GM21576 (cell line): ENCODE results near the gene CHST7.

ENCODE experiments used
- ATAC-seq: cut with Tn5 transposase; IDR thresholded peaks from one replicate; pipeline ENCODE4 v1.9.1; 2021; ENCODE audit warnings: mild to moderate bottlenecking, moderate library complexity; ENCODE audit not compliant: unreplicated experiment

The CHST7 gene

GRCh38 chrX:46573892-46574773, 568 bp downstream of the CHST7 start:
- ATAC-seq: peak; percentile 27

- ATAC-seq: no peak
Measured at GRCh38 chrX:46574774-46575381, 1.3 kb downstream of the CHST7 start.

GRCh38 chrX:46575586-46575985, 2.0 kb downstream of the CHST7 start:
- ATAC-seq: no peak

- ATAC-seq: no peak
Measured at GRCh38 chrX:46575991-46576392, 2.4 kb downstream of the CHST7 start.

- no peak for ATAC-seq
Measured at GRCh38 chrX:46576458-46576857, 2.9 kb downstream of the CHST7 start.

GRCh38 chrX:46577221-46578005, 3.8 kb downstream of the CHST7 start:
- ATAC-seq: no peak

GRCh38 chrX:46579250-46579649, 5.7 kb downstream of the CHST7 start:
- no peak for ATAC-seq

- no peak for ATAC-seq
Measured at GRCh38 chrX:46580613-46581012, 7.0 kb downstream of the CHST7 start.

- no peak for ATAC-seq
Measured at GRCh38 chrX:46582325-46582724, 8.8 kb downstream of the CHST7 start.

- ATAC-seq: no peak
Measured at GRCh38 chrX:46582966-46583365, 9.4 kb downstream of the CHST7 start.

- ATAC-seq: no peak
Measured at GRCh38 chrX:46584736-46585135, 11.2 kb downstream of the CHST7 start.

- peak; percentile 73 for ATAC-seq
Measured at GRCh38 chrX:46587158-46587557, 13.6 kb downstream of the CHST7 start.

GRCh38 chrX:46587753-46588171, 14.2 kb downstream of the CHST7 start:
- no peak for ATAC-seq

- no peak for ATAC-seq
Measured at GRCh38 chrX:46588263-46588662, 14.7 kb downstream of the CHST7 start.

- no peak for ATAC-seq
Measured at GRCh38 chrX:46589977-46590723, 16.6 kb downstream of the CHST7 start.

- no peak for ATAC-seq
Measured at GRCh38 chrX:46595084-46595483, 21.5 kb downstream of the CHST7 start.

GRCh38 chrX:46597208-46597607, 23.6 kb downstream of the CHST7 start:
- ATAC-seq: no peak

GRCh38 chrX:46597771-46598170, 24.2 kb downstream of the CHST7 start:
- no peak for ATAC-seq

- no peak for ATAC-seq
Measured at GRCh38 chrX:46599051-46599560, 25.5 kb downstream of the CHST7 start.

GRCh38 chrX:46601283-46601682, 27.7 kb downstream of the CHST7 start:
- no peak for ATAC-seq
